Glutamatergic neuron (in vitro differentiated cells): ENCODE data around the gene UBE2QL1. TPM values are rescaled to one million over a fixed set of nuclear protein-coding genes. Genes with fewer than 3 reads are reported as not detected.
A peak's percentile ranks its signal among the peaks of the same experiment; 100 is the strongest.

Experiments used
- DNase-seq: peaks from one replicate; pipeline ENCODE4 v3.0.0; 2022
- H3K27ac Mint-ChIP-seq: one replicate; pipeline ENCODE4 v1.8.0; 2020; ENCODE audit warnings: mild to moderate bottlenecking, mixed read lengths, inconsistent platforms; ENCODE audit not compliant: unreplicated experiment
- H3K27me3 Mint-ChIP-seq: one replicate; pipeline ENCODE4 v1.8.0; 2020; ENCODE audit warnings: mild to moderate bottlenecking, moderate library complexity, mixed read lengths, inconsistent platforms; ENCODE audit not compliant: unreplicated experiment
- H3K36me3 Mint-ChIP-seq: one replicate; pipeline ENCODE4 v1.8.0; 2020; ENCODE audit warnings: mild to moderate bottlenecking, mixed read lengths, inconsistent platforms; ENCODE audit not compliant: unreplicated experiment
- H3K4me1 Mint-ChIP-seq: one replicate; pipeline ENCODE4 v1.8.0; 2020; ENCODE audit warnings: mild to moderate bottlenecking, low read depth, mixed read lengths, inconsistent platforms; ENCODE audit not compliant: unreplicated experiment
- H3K4me3 Mint-ChIP-seq: one replicate; pipeline ENCODE4 v1.8.0; 2020; ENCODE audit warnings: mild to moderate bottlenecking, mixed read lengths, inconsistent platforms; ENCODE audit not compliant: unreplicated experiment
- H3K9me3 Mint-ChIP-seq: one replicate; pipeline ENCODE4 v1.8.0; 2020; ENCODE audit warnings: mild to moderate bottlenecking, moderate library complexity, mixed read lengths, inconsistent platforms; ENCODE audit not compliant: unreplicated experiment
- CTCF ChIP-seq: fragments of 200-600 bp; sonication (generic); IDR thresholded peaks from one replicate; pipeline ENCODE4 v1.5.0; 2021; ENCODE audit not compliant: partially characterized antibody, unreplicated experiment
- total RNA-seq: library from RNA; stranded (reverse); fragmentation: NEBNext Ultra II Directional; extraction: Animal tissue kit (Norgen Biotek cat#: 25700); gene quantifications from one replicate; pipeline ENCODE4 v1.2.1, GENCODE V29; 2021; ENCODE audit not compliant: unreplicated experiment

The UBE2QL1 gene
- total RNA-seq, 1 donor from 2014 or later = 4.5 TPM

GRCh38 chr5:6449465-6450158, 953 bp downstream of the UBE2QL1 start:
- Mint-ChIP-seq H3K27me3 (peaks cover 19% of the 10 kb centered on the region), H3K36me3 (no peaks in the 10 kb centered on the region), H3K9me3 (peaks cover 4% of the 10 kb centered on the region)

DNA sequence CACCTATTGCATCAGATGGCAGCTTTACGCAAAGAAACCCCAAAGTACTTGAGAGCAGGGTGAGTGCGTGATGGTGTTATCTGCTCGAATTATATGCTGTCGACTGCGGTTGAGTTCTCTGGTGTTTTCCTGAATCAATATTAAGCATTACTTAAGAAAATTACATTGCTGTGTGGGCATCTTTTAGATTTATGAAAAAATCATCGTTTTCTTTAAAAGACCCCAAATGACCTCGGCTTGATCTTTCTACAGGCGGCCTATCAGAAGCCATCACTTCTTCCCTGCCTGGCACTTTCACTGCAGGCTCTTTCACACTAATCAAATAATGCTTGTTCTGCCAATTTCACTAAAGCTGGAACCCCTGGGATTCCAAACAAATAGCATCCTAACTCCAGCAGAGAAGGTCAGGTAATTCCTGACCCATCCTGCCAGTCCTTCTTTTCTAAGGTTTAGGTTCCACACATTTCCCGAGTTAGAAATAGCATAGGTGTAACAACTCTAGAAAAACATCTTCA, 1.7 kb downstream of the UBE2QL1 start:
- no peak for DNase-seq
- Mint-ChIP-seq H3K4me3 (peak overlapping the region; percentile 100), H3K4me1 (peaks cover 7% of the 10 kb centered on the region), H3K27ac (peak overlapping the region; percentile 48), H3K36me3 (no peaks in the 10 kb centered on the region), H3K27me3 (peaks cover 19% of the 10 kb centered on the region), H3K9me3 (peaks cover 4% of the 10 kb centered on the region)
- no peak for TF ChIP-seq CTCF

More at GRCh38 chr5:6449465-6450158, 953 bp downstream of the UBE2QL1 start:
- Mint-ChIP-seq H3K27ac (peak overlapping the region; percentile 85), H3K4me1 (peaks cover 7% of the 10 kb centered on the region), H3K4me3 (peak overlapping the region; percentile 100)
- TF ChIP-seq CTCF = no peak
- no peak for DNase-seq

DNA sequence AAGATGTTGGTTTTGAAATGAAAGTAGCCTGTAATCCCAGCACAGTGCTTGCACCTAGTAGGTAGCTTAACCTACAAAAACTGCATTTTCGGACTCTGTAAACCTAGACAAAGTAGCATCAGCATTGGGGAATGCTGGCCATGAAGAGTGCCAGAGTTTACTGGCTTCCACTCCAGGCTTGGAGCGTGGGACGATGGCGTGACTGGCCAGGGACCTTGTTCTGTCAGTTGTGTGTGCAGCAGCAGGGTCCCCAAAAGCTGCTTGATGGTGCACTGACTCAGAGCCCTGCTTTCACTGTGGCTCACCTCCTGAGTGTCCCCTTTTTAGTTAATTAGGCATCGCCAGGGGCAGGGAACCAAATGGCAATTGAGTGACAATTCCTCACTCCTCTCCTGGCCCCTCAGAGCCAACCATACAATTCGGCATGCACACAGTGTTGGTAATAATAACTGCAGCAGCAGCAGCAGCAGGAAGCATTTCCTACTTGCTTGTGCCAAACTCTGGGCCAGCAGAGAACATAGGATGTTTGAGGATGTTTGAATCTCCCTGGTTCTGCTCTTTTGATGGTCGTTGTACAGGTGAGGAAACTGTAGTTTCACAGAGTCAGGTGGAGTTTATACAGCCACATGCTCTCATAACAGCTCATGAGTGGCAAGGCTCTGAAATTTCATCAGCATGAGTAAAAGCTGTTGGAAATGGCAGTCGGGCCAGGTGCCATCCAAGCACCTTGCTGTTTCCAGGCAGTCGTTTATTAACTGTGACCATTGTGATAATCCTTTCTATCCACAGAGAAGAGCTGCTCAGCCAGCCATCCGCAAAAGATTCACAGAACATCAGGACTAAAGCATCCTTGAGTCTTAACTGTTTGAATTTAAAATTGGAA, 4.2 kb downstream of the UBE2QL1 start:
- no peak overlapping the region for H3K27ac Mint-ChIP-seq
- H3K9me3 Mint-ChIP-seq = peaks cover 2% of the 10 kb centered on the region
- peaks cover 7% of the 10 kb centered on the region for H3K4me1 Mint-ChIP-seq
- no peak for DNase-seq
- peaks cover 24% of the 10 kb centered on the region for H3K27me3 Mint-ChIP-seq
- no peak for TF ChIP-seq CTCF
- no peak overlapping the region for H3K4me3 Mint-ChIP-seq
- no peaks in the 10 kb centered on the region for H3K36me3 Mint-ChIP-seq

GRCh38 chr5:6453937-6454560, 5.4 kb downstream of the UBE2QL1 start:
- peaks cover 2% of the 10 kb centered on the region for H3K9me3 Mint-ChIP-seq
- peaks cover 24% of the 10 kb centered on the region for H3K27me3 Mint-ChIP-seq
- H3K36me3 Mint-ChIP-seq = no peaks in the 10 kb centered on the region
- H3K4me3 Mint-ChIP-seq = no peak overlapping the region
- no peak for DNase-seq
- no peak for TF ChIP-seq CTCF
- peaks cover 9% of the 10 kb centered on the region for H3K4me1 Mint-ChIP-seq
- H3K27ac Mint-ChIP-seq = no peak overlapping the region
